ENCODE data around the gene PPIC.

PPIC gene

GRCh38 chr5:123068368-123068938 lies 31.9 kb upstream of the PPIC start:
- no peak for TF ChIP-seq CTCF (IDR thresholded peaks at IDR 0.05; ENCODE audit: low read depth, low read length)
- DNase-seq (ENCODE audit: low read depth in 2 of 2): no peak
- H3K4me3 ChIP-seq (replicated peaks in 1 of 2; ENCODE audit: low read depth in 2 of 2, low read length in 2 of 2): no peak overlapping the region

GRCh38 chr5:123066016-123066415 lies 29.5 kb upstream of the PPIC start:
- no peak for TF ChIP-seq CTCF (IDR thresholded peaks at IDR 0.05; ENCODE audit: low read depth, low read length)
- no peak for DNase-seq (ENCODE audit: low read depth in 2 of 2)
- H3K4me3 ChIP-seq (replicated peaks in 1 of 2; ENCODE audit: low read depth in 2 of 2, low read length in 2 of 2): no peak overlapping the region

GRCh38 chr5:123059455-123059854 lies 22.9 kb upstream of the PPIC start:
- DNase-seq (ENCODE audit: low read depth in 2 of 2): no peak
- H3K4me3 ChIP-seq (replicated peaks in 1 of 2; ENCODE audit: low read depth in 2 of 2, low read length in 2 of 2): no peak overlapping the region
- TF ChIP-seq CTCF (IDR thresholded peaks at IDR 0.05; ENCODE audit: low read depth, low read length): no peak

- no peak for TF ChIP-seq CTCF (IDR thresholded peaks at IDR 0.05; ENCODE audit: low read depth, low read length)
- H3K4me3 ChIP-seq (replicated peaks in 1 of 2; ENCODE audit: low read depth in 2 of 2, low read length in 2 of 2): no peak overlapping the region
- no peak for DNase-seq (ENCODE audit: low read depth in 2 of 2)
Measured at GRCh38 chr5:123051206-123051605, 14.7 kb upstream of the PPIC start.

- DNase-seq (ENCODE audit: low read depth in 2 of 2): peak in 1 of 2 donors; percentile 3
- TF ChIP-seq CTCF (IDR thresholded peaks at IDR 0.05; ENCODE audit: low read depth, low read length): no peak
- H3K4me3 ChIP-seq (replicated peaks in 1 of 2; ENCODE audit: low read depth in 2 of 2, low read length in 2 of 2): no peak overlapping the region
Measured at GRCh38 chr5:123047706-123048105, 11.2 kb upstream of the PPIC start.

GRCh38 chr5:123046222-123046621 lies 9.7 kb upstream of the PPIC start:
- no peak overlapping the region for H3K4me3 ChIP-seq (replicated peaks in 1 of 2; ENCODE audit: low read depth in 2 of 2, low read length in 2 of 2)
- no peak for DNase-seq (ENCODE audit: low read depth in 2 of 2)
- TF ChIP-seq CTCF (IDR thresholded peaks at IDR 0.05; ENCODE audit: low read depth, low read length): no peak
